Stimulated activated naive CD4-positive, alpha-beta T cell (primary cell): ENCODE results near the gene SUN5.
"Not testable (repeated sequence)": the region's sequence is repeated elsewhere in the genome, so short reads cannot be mapped to it uniquely, and the experiment has no call there.

Source experiments
- DNase-seq, 6 experiments: peaks; one replicate each; lab custom pipeline; 2025; lab: John Stamatoyannopoulos, UW

Gene SUN5

GRCh38 chr20:32977281-32978008, 26.8 kb downstream of the SUN5 start:
- no peak for DNase-seq

GRCh38 chr20:32976746-32977145, 27.5 kb downstream of the SUN5 start:
- peak in 3 of 6 experiments; percentile 25 to 37 (median 35) for DNase-seq

GRCh38 chr20:32975698-32976674, 28.2 kb downstream of the SUN5 start:
- DNase-seq, result no peak

GRCh38 chr20:32975121-32975520, 29.1 kb downstream of the SUN5 start:
- not testable (repeated sequence) for DNase-seq

GRCh38 chr20:32974204-32975064, 29.8 kb downstream of the SUN5 start:
- not testable (repeated sequence) for DNase-seq

GRCh38 chr20:32973077-32973717, 31.0 kb downstream of the SUN5 start:
- DNase-seq, result peak in 2 of 6 experiments; percentile 37 to 46

- peak; percentile 65 to 97 (median 87) for DNase-seq
Measured at GRCh38 chr20:32972181-32973076, 31.8 kb downstream of the SUN5 start.

GRCh38 chr20:32971703-32972161, 32.5 kb downstream of the SUN5 start:
- peak in 5 of 6 experiments; percentile 37 to 81 (median 62) for DNase-seq

- no peak for DNase-seq
Measured at GRCh38 chr20:32970973-32971300, 33.3 kb downstream of the SUN5 start.

- DNase-seq, result no peak
Measured at GRCh38 chr20:32970115-32970972, 33.9 kb downstream of the SUN5 start.

GRCh38 chr20:32969356-32970114, 34.7 kb downstream of the SUN5 start:
- no peak for DNase-seq

GRCh38 chr20:32968478-32969241, 35.6 kb downstream of the SUN5 start:
- DNase-seq, result peak in 1 of 6 experiments; percentile 10

GRCh38 chr20:32967961-32968457, 36.2 kb downstream of the SUN5 start:
- DNase-seq, result peak; percentile 42 to 74 (median 56)

GRCh38 chr20:32966881-32967781, 37.1 kb downstream of the SUN5 start:
- DNase-seq, result peak; percentile 33 to 73 (median 60)

GRCh38 chr20:32966382-32966781, 37.9 kb downstream of the SUN5 start:
- no peak for DNase-seq
